Keratinocyte (primary cell): ENCODE data around the gene PLCL2. TPM values are rescaled to one million over a fixed set of nuclear protein-coding genes. Genes with fewer than 3 reads are reported as not detected.

Experiments
- DNase-seq: peaks from one replicate; pipeline ENCODE4 v3.0.0-alpha.2; 2011; ENCODE audit warnings: low read depth, missing footprints, low spot score
- FAIRE-seq: peaks from 2 replicates; lab custom pipeline; 2011; peaks lifted over from hg19 to GRCh38; lab: Jason Lieb, UNC
- H2AFZ ChIP-seq: 2 replicates; pipeline ENCODE4 v1.6.0; 2012; ENCODE audit warnings: low read length, control low read depth, inconsistent platforms; ENCODE audit not compliant: control insufficient read depth
- H3K27ac ChIP-seq: 2 replicates; pipeline ENCODE4 v1.5.1; 2011; ENCODE audit warnings: low read length; ENCODE audit not compliant: control insufficient read depth, insufficient read depth
- H3K27me3 ChIP-seq: 3 replicates; pipeline ENCODE4 v1.6.0; 2011; ENCODE audit warnings: low read length; ENCODE audit not compliant: control insufficient read depth, insufficient read depth; ENCODE audit errors: extremely low read depth
- H3K36me3 ChIP-seq, 2 experiments: 2 replicates in 1 of 2; 3 replicates in 1 of 2; pipeline ENCODE4 v1.5.1; 2011; ENCODE audit warnings: low read length in 2 of 2, mild to moderate bottlenecking in 1 of 2; ENCODE audit not compliant: control insufficient read depth in 2 of 2, insufficient read depth in 2 of 2; ENCODE audit errors: extremely low read depth in 1 of 2
- H3K4me1 ChIP-seq: 3 replicates; pipeline ENCODE4 v1.5.1; 2011; ENCODE audit warnings: low read length; ENCODE audit not compliant: control insufficient read depth, insufficient read depth; ENCODE audit errors: extremely low read depth
- H3K4me2 ChIP-seq: 3 replicates; pipeline ENCODE4 v1.6.0; 2011; ENCODE audit warnings: low read depth, low read length; ENCODE audit not compliant: control insufficient read depth, insufficient read depth; ENCODE audit errors: extremely low read depth
- H3K4me3 ChIP-seq, 3 experiments: fragments of 200-600 bp in 1 of 3; sonication (generic) in 1 of 3; 2 replicates in 2 of 3; 3 replicates in 1 of 3; pipeline ENCODE4 v1.5.1; 2011 to 2016; ENCODE audit warnings: low read length in 3 of 3, mild to moderate bottlenecking in 3 of 3, control low read depth in 2 of 3, inconsistent platforms in 1 of 3, low read depth in 1 of 3, mixed read lengths in 1 of 3, mixed run types in 1 of 3, moderate library complexity in 1 of 3; ENCODE audit not compliant: control insufficient read depth in 2 of 3, insufficient read depth in 2 of 3; ENCODE audit errors: extremely low read depth in 1 of 3
- H3K79me2 ChIP-seq: 2 replicates; pipeline ENCODE4 v1.6.0; 2012; ENCODE audit warnings: low read length; ENCODE audit not compliant: control insufficient read depth, insufficient read depth
- H3K9ac ChIP-seq: 3 replicates; pipeline ENCODE4 v1.6.0; 2011; ENCODE audit warnings: low read length; ENCODE audit not compliant: control insufficient read depth, insufficient read depth; ENCODE audit errors: extremely low read depth
- H3K9me1 ChIP-seq: 3 replicates; pipeline ENCODE4 v1.6.0; 2011; ENCODE audit warnings: low read length; ENCODE audit not compliant: control insufficient read depth, insufficient read depth; ENCODE audit errors: extremely low read depth
- H3K9me3 ChIP-seq: 2 replicates; pipeline ENCODE4 v1.5.1; 2012; ENCODE audit warnings: low read depth, low read length; ENCODE audit not compliant: control insufficient read depth
- H4K20me1 ChIP-seq: 3 replicates; pipeline ENCODE4 v1.6.0; 2011; ENCODE audit warnings: low read length; ENCODE audit not compliant: control insufficient read depth, insufficient read depth; ENCODE audit errors: extremely low read depth
- EZH2 ChIP-seq: IDR thresholded peaks from one replicate; pipeline ENCODE4 v1.6.1; 2012; ENCODE audit warnings: inconsistent platforms, mild to moderate bottlenecking, low read length, moderate library complexity
- dilution Hi-C: fragments of 300-500 bp; cut with MboI; formaldehyde crosslinking; loops from one replicate; pipeline ENCODE4 v1.7.0; 2020; ENCODE audit warnings: low sequenced_read_pairs; ENCODE audit not compliant: extremely low pct_ligation_motif_present
- polyA plus RNA-seq, 5 experiments: library from polyadenylated mRNA; depleted of rRNA in 3 of 5; stranded (reverse) in 3 of 5; stranded (forward) in 1 of 5; unstranded in 1 of 5; fragments of >200 nt; gene quantifications; 1 replicate in 1 of 5; 2 replicates in 3 of 5; 3 replicates in 1 of 5; pipeline versions ENCODE4 v1.2.1 to v1.2.3, GENCODE V29; 2011 to 2012; ENCODE audit warnings: missing spikeins in 2 of 5, low read depth in 1 of 5, low replicate concordance in 1 of 5
- TF ChIP-seq, protein P1 (sequence below), 3 experiments: IDR thresholded peaks in 1 of 3; conservative IDR thresholded peaks in 1 of 3; optimal IDR thresholded peaks in 1 of 3; 2 replicates in 2 of 3; 3 replicates in 1 of 3; pipeline versions ENCODE3 to v1.5.1; 2011; ENCODE audit warnings: low read length in 3 of 3, mild to moderate bottlenecking in 3 of 3, moderate library complexity in 2 of 3, control low read depth in 1 of 3, inconsistent platforms in 1 of 3; ENCODE audit not compliant: insufficient read depth in 2 of 3; ENCODE audit errors: extremely low read depth in 1 of 3

The PLCL2 gene
- polyA plus RNA-seq, 1 donor (not counting 4 experiments of a cell fraction or from before 2014, with no cell fraction given): 0.20 TPM

DNA sequence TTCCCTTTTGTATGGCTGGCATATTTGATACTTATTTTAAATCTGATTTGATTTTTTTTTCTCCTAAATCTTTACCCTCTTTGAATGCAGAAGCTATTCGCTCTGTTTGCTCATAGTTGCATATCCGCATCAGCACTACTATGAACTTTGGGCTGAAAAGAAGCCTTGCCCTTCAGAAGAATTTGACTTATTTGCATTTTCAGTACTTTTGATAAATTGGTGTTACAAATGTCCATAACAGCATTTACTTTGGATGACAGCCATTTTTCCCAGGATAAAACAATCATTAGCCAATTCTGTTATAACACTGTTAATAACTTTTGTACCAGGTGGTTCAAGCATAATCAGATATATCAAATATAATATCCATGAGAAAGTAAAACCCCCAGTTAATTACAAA lies 129.5 kb downstream of the PLCL2 start:
- FAIRE-seq (no peak), DNase-seq (no peak)
- H3K27ac ChIP-seq: no peak overlapping the region
- dilution Hi-C loops: no loop called here
- no peak overlapping the region for H2AFZ ChIP-seq
- no peaks in the 10 kb centered on the region for H3K9me3 ChIP-seq
- H3K36me3 ChIP-seq: no peaks in the 10 kb centered on the region
- H3K4me2 ChIP-seq: no peak overlapping the region
- H4K20me1 ChIP-seq: no peaks in the 10 kb centered on the region
- H3K79me2 ChIP-seq: no peaks in the 10 kb centered on the region
- no peaks in the 10 kb centered on the region for H3K9me1 ChIP-seq
- H3K27me3 ChIP-seq: no peaks in the 10 kb centered on the region
- no peak overlapping the region for H3K4me3 ChIP-seq
- no peaks in the 10 kb centered on the region for H3K4me1 ChIP-seq
- no peak overlapping the region for H3K9ac ChIP-seq
- no peak for TF ChIP-seq EZH2
- TF ChIP-seq, protein P1, sequence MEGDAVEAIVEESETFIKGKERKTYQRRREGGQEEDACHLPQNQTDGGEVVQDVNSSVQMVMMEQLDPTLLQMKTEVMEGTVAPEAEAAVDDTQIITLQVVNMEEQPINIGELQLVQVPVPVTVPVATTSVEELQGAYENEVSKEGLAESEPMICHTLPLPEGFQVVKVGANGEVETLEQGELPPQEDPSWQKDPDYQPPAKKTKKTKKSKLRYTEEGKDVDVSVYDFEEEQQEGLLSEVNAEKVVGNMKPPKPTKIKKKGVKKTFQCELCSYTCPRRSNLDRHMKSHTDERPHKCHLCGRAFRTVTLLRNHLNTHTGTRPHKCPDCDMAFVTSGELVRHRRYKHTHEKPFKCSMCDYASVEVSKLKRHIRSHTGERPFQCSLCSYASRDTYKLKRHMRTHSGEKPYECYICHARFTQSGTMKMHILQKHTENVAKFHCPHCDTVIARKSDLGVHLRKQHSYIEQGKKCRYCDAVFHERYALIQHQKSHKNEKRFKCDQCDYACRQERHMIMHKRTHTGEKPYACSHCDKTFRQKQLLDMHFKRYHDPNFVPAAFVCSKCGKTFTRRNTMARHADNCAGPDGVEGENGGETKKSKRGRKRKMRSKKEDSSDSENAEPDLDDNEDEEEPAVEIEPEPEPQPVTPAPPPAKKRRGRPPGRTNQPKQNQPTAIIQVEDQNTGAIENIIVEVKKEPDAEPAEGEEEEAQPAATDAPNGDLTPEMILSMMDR (optimal IDR thresholded peaks at IDR 0.05 in 1 of 3, IDR thresholded peaks at IDR 0.05 in 1 of 3, conservative IDR thresholded peaks at IDR 0.05 in 1 of 3; ENCODE audit: extremely low read depth in 1 of 3, insufficient read depth in 2 of 3, low read length in 3 of 3): no peak

DNA sequence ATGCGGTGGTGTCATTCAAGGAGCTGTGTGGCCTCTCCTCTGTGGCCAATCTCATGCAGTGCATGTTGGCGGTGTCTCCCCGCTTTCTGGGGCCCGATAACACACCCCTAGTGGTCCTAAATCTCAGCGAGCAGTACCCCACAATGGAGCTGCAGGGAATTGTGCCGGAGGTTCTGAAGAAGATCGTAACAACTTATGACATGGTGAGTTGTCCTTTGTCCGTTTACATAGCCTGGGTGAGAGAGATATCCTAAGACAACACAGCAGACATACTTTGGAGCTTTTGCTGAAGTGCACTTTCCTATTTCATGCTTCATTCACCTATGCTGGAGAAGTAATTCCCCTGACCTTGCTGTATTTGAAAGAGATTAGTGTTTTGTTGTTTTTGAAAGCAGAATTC lies 130.0 kb downstream of the PLCL2 start:
- Histone ChIP-seq H3K4me3 (no peak overlapping the region), H3K27ac (no peak overlapping the region), H3K4me1 (no peaks in the 10 kb centered on the region), H3K79me2 (no peaks in the 10 kb centered on the region), H3K9me1 (no peaks in the 10 kb centered on the region), H3K4me2 (no peak overlapping the region), H3K9ac (no peak overlapping the region), H3K9me3 (no peaks in the 10 kb centered on the region), H3K27me3 (no peaks in the 10 kb centered on the region), H4K20me1 (no peaks in the 10 kb centered on the region), H3K36me3 (no peaks in the 10 kb centered on the region), H2AFZ (no peak overlapping the region)
- TF ChIP-seq, protein P1 (optimal IDR thresholded peaks at IDR 0.05 in 1 of 3, IDR thresholded peaks at IDR 0.05 in 1 of 3, conservative IDR thresholded peaks at IDR 0.05 in 1 of 3; ENCODE audit: extremely low read depth in 1 of 3, insufficient read depth in 2 of 3, low read length in 3 of 3): no peak
- TF ChIP-seq EZH2: no peak
- FAIRE-seq (no peak), DNase-seq (no peak)
- dilution Hi-C loops: no loop called here
